Cardiac muscle cell (in vitro differentiated cells and primary cell): ENCODE data around the gene ISCA2. TPM values are rescaled to one million over a fixed set of nuclear protein-coding genes. Genes with fewer than 3 reads are reported as not detected.

Experiments used
- DNase-seq, 2 donors: peaks; one replicate each; pipeline versions ENCODE4 v3.0.0 to v3.0.0-alpha.2; 2010 to 2017; ENCODE audit warnings: low read depth in 1 of 2, low spot score in 1 of 2
- H3K27ac ChIP-seq: fragments of 200-600 bp; sonication (generic); 2 replicates; pipeline ENCODE4 v1.5.1; 2016
- H3K27me3 ChIP-seq: fragments of 200-600 bp; sonication (generic); 2 replicates; pipeline ENCODE4 v1.6.0; 2016; ENCODE audit warnings: control low read depth
- H3K36me3 ChIP-seq: fragments of 200-600 bp; sonication (generic); 2 replicates; pipeline ENCODE4 v1.5.1; 2016; ENCODE audit warnings: control low read depth
- H3K4me1 ChIP-seq: fragments of 200-600 bp; sonication (generic); 2 replicates; pipeline ENCODE4 v1.8.1; 2017; ENCODE audit warnings: low read depth, mild to moderate bottlenecking, mixed run types
- H3K4me3 ChIP-seq: fragments of 200-600 bp; sonication (generic); 2 replicates; pipeline ENCODE4 v1.5.1; 2016; ENCODE audit warnings: mild to moderate bottlenecking
- H3K9me3 ChIP-seq: fragments of 200-600 bp; sonication (generic); 2 replicates; pipeline ENCODE4 v1.5.1; 2017; ENCODE audit warnings: low read depth, mild to moderate bottlenecking, control low read depth
- CTCF ChIP-seq: IDR thresholded peaks from 2 replicates; pipeline ENCODE4 v1.5.1; 2012; ENCODE audit warnings: low read depth, mild to moderate bottlenecking, low read length
- polyA plus RNA-seq: library from polyadenylated mRNA; unstranded; fragments of >200 nt; fragmentation: Nextera tagmentation; extraction: Ambion mirVana; gene quantifications from 2 replicates; pipeline ENCODE4 v1.2.1, GENCODE V29; 2016
- total RNA-seq: library from RNA; depleted of rRNA; stranded (reverse); fragments of >200 nt; gene quantifications from 2 replicates; pipeline ENCODE4 v1.2.3, GENCODE V29; 2016

The ISCA2 gene
- total and polyA plus RNA-seq, 2 experiments from 2014 or later: 26.5 to 141 TPM

DNA sequence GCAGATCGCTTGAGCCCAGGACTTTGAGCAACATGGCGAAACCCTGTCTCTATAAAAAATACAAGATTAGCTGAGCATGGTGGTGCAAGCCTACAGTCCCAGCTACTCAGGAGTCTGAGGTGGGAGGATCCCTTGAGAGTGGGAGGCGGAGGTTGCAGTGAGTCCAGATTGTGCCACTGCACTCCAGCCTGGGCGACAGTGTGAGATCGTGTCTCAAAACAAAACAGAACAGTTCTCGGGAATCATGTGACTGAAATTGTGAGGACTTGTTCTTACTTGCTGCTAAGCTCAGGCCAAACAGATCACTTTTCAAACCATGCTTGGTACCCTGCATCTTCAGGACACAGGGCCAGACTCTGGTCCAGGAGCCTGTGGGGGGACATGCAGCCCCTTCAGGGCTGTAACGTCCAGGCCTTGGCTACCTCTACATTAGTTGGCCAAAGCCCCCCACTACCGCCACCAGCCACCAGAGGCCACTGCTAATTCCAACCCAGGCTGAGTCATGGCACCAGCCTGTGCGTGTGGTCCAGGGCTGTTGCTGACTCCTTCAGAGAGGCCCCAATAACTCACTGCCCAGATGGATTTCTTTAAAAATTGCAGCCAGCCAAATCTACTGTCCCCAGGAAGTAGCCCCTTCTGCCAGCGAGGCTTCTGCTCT, 34.1 kb upstream of the ISCA2 start:
- DNase-seq: peak; percentile 47 to 72
- H3K9me3 ChIP-seq: no peaks in the 10 kb centered on the region
- peaks cover 1% of the 10 kb centered on the region for H3K4me1 ChIP-seq
- H3K4me3 ChIP-seq: no peak overlapping the region
- no peak overlapping the region for H3K27ac ChIP-seq
- no peaks in the 10 kb centered on the region for H3K27me3 ChIP-seq
- no peaks in the 10 kb centered on the region for H3K36me3 ChIP-seq
- peak; percentile 78 for TF ChIP-seq CTCF

- no peak for TF ChIP-seq CTCF
- Histone ChIP-seq H3K36me3 (no peaks in the 10 kb centered on the region), H3K4me3 (no peak overlapping the region), H3K27me3 (no peaks in the 10 kb centered on the region), H3K27ac (no peak overlapping the region), H3K9me3 (no peaks in the 10 kb centered on the region), H3K4me1 (peaks cover 6% of the 10 kb centered on the region)
- DNase-seq: no peak
These were observed 33.6 kb upstream of the ISCA2 start for GRCh38 chr14:74459976-74460375.

- no peak for DNase-seq
- TF ChIP-seq CTCF: no peak
- Histone ChIP-seq H3K4me1 (peaks cover 12% of the 10 kb centered on the region), H3K9me3 (no peaks in the 10 kb centered on the region), H3K4me3 (no peak overlapping the region), H3K36me3 (no peaks in the 10 kb centered on the region), H3K27ac (no peak overlapping the region), H3K27me3 (no peaks in the 10 kb centered on the region)
These were observed 30.6 kb upstream of the ISCA2 start for GRCh38 chr14:74462993-74463392.

- Histone ChIP-seq H3K27me3 (no peaks in the 10 kb centered on the region), H3K36me3 (no peaks in the 10 kb centered on the region), H3K4me1 (peaks cover 12% of the 10 kb centered on the region), H3K4me3 (no peak overlapping the region), H3K9me3 (no peaks in the 10 kb centered on the region), H3K27ac (no peak overlapping the region)
- TF ChIP-seq CTCF: no peak
- no peak for DNase-seq
These were observed 29.9 kb upstream of the ISCA2 start for GRCh38 chr14:74463697-74464096.

DNA sequence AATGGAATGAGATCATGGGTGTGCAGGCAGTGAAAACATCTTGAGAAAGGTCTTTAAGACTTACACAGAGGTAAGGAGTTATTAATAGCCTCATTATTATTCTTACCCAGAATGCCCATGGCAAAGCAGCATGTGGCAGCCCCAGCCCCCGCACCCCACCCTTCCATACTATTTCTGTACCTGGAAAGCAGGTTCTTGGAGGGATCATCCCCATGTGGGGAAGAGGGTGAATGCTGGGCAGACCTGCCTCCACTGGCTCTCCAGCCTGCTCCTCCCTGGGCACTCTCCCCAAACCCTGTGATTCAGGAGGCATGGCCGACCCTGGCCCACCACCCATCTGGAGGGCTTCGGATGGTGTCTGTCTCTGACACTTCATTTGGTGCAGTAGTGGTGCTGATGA, 28.8 kb upstream of the ISCA2 start:
- no peak for TF ChIP-seq CTCF

More for the DNA sequence above, 28.8 kb upstream of the ISCA2 start:
- Histone ChIP-seq H3K27me3 (no peaks in the 10 kb centered on the region), H3K9me3 (no peaks in the 10 kb centered on the region), H3K27ac (no peak overlapping the region), H3K36me3 (no peaks in the 10 kb centered on the region), H3K4me3 (no peak overlapping the region), H3K4me1 (peaks cover 12% of the 10 kb centered on the region)
- DNase-seq: no peak
